Measurements from ENCODE around the gene RPL22. TPM values are rescaled to one million over a fixed set of nuclear protein-coding genes. Genes with fewer than 3 reads are reported as not detected.

RPL22 gene
- total and polyA plus RNA-seq, 2 of the 8 experiments (the other 6 are each of a cell fraction or from before 2014, with no cell fraction given): 133 to 521 TPM

DNA sequence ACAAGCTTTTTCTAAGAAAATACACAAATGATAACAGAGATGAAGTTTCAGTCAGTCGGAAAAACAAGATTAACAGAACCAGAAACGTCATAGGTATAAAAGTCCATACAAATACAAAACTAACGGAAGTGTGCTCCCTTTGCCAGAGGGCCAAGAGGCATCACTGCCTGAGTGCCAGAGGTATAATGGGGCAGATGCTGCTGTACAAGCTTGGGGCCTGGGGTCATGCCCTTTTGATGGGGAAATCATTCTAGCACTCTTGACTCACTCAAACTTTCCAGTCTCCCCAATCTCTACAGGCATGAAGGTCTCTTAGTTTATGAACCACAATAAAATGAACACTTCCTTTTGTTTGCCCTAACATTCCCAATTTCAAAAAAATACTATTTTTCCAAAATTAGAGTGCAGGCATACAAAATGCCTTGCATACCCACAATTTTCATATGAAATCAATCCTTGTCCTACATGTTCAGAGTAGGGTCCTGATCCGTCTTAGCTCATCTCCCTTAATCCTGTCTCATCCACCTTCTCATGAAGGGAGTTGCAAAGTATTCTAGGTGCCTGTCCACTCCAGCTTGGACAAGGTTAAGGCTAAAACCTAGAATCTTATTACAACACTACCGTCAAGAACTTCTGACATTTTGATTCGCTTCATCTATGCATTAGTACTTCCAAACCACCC is 1.5 kb downstream of the RPL22 start:
- H2BK5ac ChIP-seq (ENCODE audit: low read depth, low read length): no peak overlapping the region
- no peak overlapping the region for H4K5ac ChIP-seq (ENCODE audit: insufficient read length, low read depth, low read length)
- H3K79me1 ChIP-seq (ENCODE audit: low read depth, low read length): no peaks in the 10 kb centered on the region; the same call in none of the 2 replicates
- H3K4ac ChIP-seq (replicated peaks; ENCODE audit: insufficient read length, low read depth, low read length): peak overlapping the region; percentile 45
- H3K27ac ChIP-seq (ENCODE audit: low read depth, low read length): peak overlapping the region; percentile 95; the same call in 1 of the 2 replicates
- H2BK120ac ChIP-seq (replicated peaks; ENCODE audit: low read depth, low read length): no peak overlapping the region
- H3K9ac ChIP-seq (replicated peaks in 1 of 4; ENCODE audit: extremely low read depth in 1 of 4, low read depth in 3 of 4, low read length in 3 of 4): peak overlapping the region; percentile 72 to 96 (median 95)
- peak overlapping the region; percentile 81 to 97 for H3K4me2 ChIP-seq (ENCODE audit: insufficient read depth in 1 of 2, low read depth in 2 of 2, low read length in 2 of 2)
- no peak overlapping the region for H2AK5ac ChIP-seq (ENCODE audit: low read depth, low read length)
- no peak overlapping the region for H4K91ac ChIP-seq (replicated peaks; ENCODE audit: insufficient read length, low read length)
- no peak overlapping the region for H2BK15ac ChIP-seq (ENCODE audit: low read length)
- CTCF ChIA-PET (ENCODE audit: partially characterized antibody): interaction anchor here (0.6 to 17.1 kb wide), 6 partner anchors 10 to 450 kb away, joined by 3 to 353 read pairs (median 3); partner anchors contain the start of genes HES3 and ICMT
- no peak overlapping the region for H3K18ac ChIP-seq (ENCODE audit: extremely low read depth, low read length)
- no peak overlapping the region for H2AFZ ChIP-seq (ENCODE audit: low read length)
- no peak overlapping the region for H2BK20ac ChIP-seq (ENCODE audit: low read length)
- peak overlapping the region; percentile 69 to 98 (median 86) for H3K4me3 ChIP-seq (ENCODE audit: extremely low read depth in 1 of 4, insufficient read depth in 2 of 4, low read depth in 3 of 4, low read length in 4 of 4)
- no peaks in the 10 kb centered on the region for H3K9me3 ChIP-seq (ENCODE audit: insufficient read depth in 2 of 2, low read depth in 1 of 2, low read length in 1 of 2)
- FAIRE-seq (no peak), DNase-seq (ENCODE audit: low read depth in 1 of 2, low spot score in 2 of 2) (no peak)
- H3K23ac ChIP-seq (ENCODE audit: insufficient read length): no peak overlapping the region
- H2BK12ac ChIP-seq (ENCODE audit: low read depth, low read length): no peak overlapping the region
- WGBS, 2 experiments (ENCODE audit: extremely low coverage in 1 of 2, insufficient coverage in 1 of 2, insufficient read length in 1 of 2, insufficient replicate concordance in 2 of 2, low coverage in 1 of 2, low lambda C conversion rate in 2 of 2, missing lambda C conversion rate in 1 of 2): 71% methylated on average over 6 of the region's 6 CpGs; no CpG with 5 or more reads in 1 of the 2 experiments
- peaks cover 18 to 51% (median 39%) of the 10 kb centered on the region in 4 experiments for H3K36me3 ChIP-seq (ENCODE audit: control insufficient read depth in 2 of 4, insufficient read depth in 4 of 4, low read length in 3 of 4)
- peaks cover 29 to 68% of the 10 kb centered on the region in 2 experiments for H3K79me2 ChIP-seq (ENCODE audit: control insufficient read depth in 1 of 2, insufficient read depth in 2 of 2, low read length in 2 of 2)
- peaks cover 10% of the 10 kb centered on the region for H3K23me2 ChIP-seq (ENCODE audit: low read depth, low read length)
- no peak overlapping the region for H3K14ac ChIP-seq (ENCODE audit: insufficient read length)
- H4K20me1 ChIP-seq (replicated peaks in 1 of 2; ENCODE audit: control insufficient read depth in 1 of 2, insufficient read depth in 2 of 2, low read length in 2 of 2): peaks cover 5 to 11% of the 10 kb centered on the region in 2 experiments
- peak overlapping the region; percentile 17 for H3K56ac ChIP-seq (replicated peaks; ENCODE audit: insufficient read length, low read depth, low read length)
- H3K4me1 ChIP-seq (replicated peaks in 1 of 4; ENCODE audit: control insufficient read depth in 3 of 4, insufficient read depth in 4 of 4, low read length in 3 of 4): peaks cover 6 to 13% (median 8%) of the 10 kb centered on the region in 4 experiments; a peak in 6 of 7 replicates
- no peak for TF ChIP-seq SP1 (IDR thresholded peaks at IDR 0.05; ENCODE audit: low read depth, low read length)
- TF ChIP-seq POLR2AphosphoS5 (IDR thresholded peaks at IDR 0.05; ENCODE audit: low read depth, low read length): peak; percentile 52; the same call in 1 of the 2 replicates
- no peak for TF ChIP-seq TAF7 (optimal IDR thresholded peaks at IDR 0.05; ENCODE audit: borderline replicate concordance, low read depth, low read length)
- peak in 1 of 2 experiments; percentile 63; a peak in 1 of 3 replicates for TF ChIP-seq POLR2A (IDR thresholded peaks at IDR 0.05; ENCODE audit: control extremely low read depth in 1 of 2, low read depth in 2 of 2, low read length in 2 of 2)
- TF ChIP-seq SIRT6 (IDR thresholded peaks at IDR 0.05; ENCODE audit: low read length): no peak
- TF ChIP-seq, protein P1, sequence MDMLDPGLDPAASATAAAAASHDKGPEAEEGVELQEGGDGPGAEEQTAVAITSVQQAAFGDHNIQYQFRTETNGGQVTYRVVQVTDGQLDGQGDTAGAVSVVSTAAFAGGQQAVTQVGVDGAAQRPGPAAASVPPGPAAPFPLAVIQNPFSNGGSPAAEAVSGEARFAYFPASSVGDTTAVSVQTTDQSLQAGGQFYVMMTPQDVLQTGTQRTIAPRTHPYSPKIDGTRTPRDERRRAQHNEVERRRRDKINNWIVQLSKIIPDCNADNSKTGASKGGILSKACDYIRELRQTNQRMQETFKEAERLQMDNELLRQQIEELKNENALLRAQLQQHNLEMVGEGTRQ (IDR thresholded peaks at IDR 0.05; ENCODE audit: low read length): no peak
- TF ChIP-seq FOSL1 (IDR thresholded peaks at IDR 0.05; ENCODE audit: insufficient read depth, low read depth, low read length): no peak
- no peaks in the 10 kb centered on the region for H3K27me3 ChIP-seq (replicated peaks in 1 of 4; ENCODE audit: control insufficient read depth in 3 of 4, extremely low read depth in 1 of 4, insufficient read depth in 3 of 4, low read length in 3 of 4)
- no peak overlapping the region for H4K8ac ChIP-seq (ENCODE audit: extremely low read depth, insufficient read depth, low read length)
- POLR2A ChIA-PET (ENCODE audit: partially characterized antibody): interaction anchor here (0.8 to 4.9 kb wide), 13 partner anchors 9 to 225 kb away, joined by 3 to 65 read pairs (median 5); partner anchors contain the start of gene RNF207
